Forelimb muscle (tissue), 1 donor: ENCODE results near the gene OR2AE1. TPM values are rescaled to one million over a fixed set of nuclear protein-coding genes. Genes with fewer than 3 reads are reported as not detected.

Experiments
- polyA plus RNA-seq: library from polyadenylated mRNA; unstranded; fragments of 120-200 nt; gene quantifications from one replicate; pipeline ENCODE4 v1.2.1, GENCODE V29; 2013; ENCODE audit not compliant: insufficient read length

Gene OR2AE1
- polyA plus RNA-seq, 1 donor = not detected

Other genes starting within 250 kb of the OR2AE1 start
- gene CYP3A5, start 197.0 kb downstream of the OR2AE1 start, polyA plus RNA-seq = 0.71 TPM
- gene CYP3A7, start 141.8 kb downstream of the OR2AE1 start, polyA plus RNA-seq = 0.24 TPM
- gene CYP3A4, start 92.8 kb downstream of the OR2AE1 start, polyA plus RNA-seq = 0.22 TPM
- not detected for gene CYP3A43, start 49.0 kb downstream of the OR2AE1 start, polyA plus RNA-seq
- gene TRIM4, start 42.5 kb upstream of the OR2AE1 start, polyA plus RNA-seq = 14.3 TPM
- gene GJC3, start 52.6 kb upstream of the OR2AE1 start, polyA plus RNA-seq = 0.32 TPM
- 13.2 TPM for gene AZGP1, start 99.0 kb upstream of the OR2AE1 start, polyA plus RNA-seq
- 37.6 TPM for gene ZKSCAN1, start 138.6 kb upstream of the OR2AE1 start, polyA plus RNA-seq
- 11.5 TPM for gene ZSCAN21, start 172.7 kb upstream of the OR2AE1 start, polyA plus RNA-seq
- 27.2 TPM for gene ZNF3, start 204.7 kb upstream of the OR2AE1 start, polyA plus RNA-seq
- 78.2 TPM for gene COPS6, start 211.9 kb upstream of the OR2AE1 start, polyA plus RNA-seq
- 62.4 TPM for gene MCM7, start 224.4 kb upstream of the OR2AE1 start, polyA plus RNA-seq
- gene AP4M1, start 224.6 kb upstream of the OR2AE1 start, polyA plus RNA-seq = 22.0 TPM
- gene TAF6, start 242.3 kb upstream of the OR2AE1 start, polyA plus RNA-seq = 35.3 TPM
- 33.8 TPM for gene CNPY4, start 242.6 kb upstream of the OR2AE1 start, polyA plus RNA-seq
- 1.5 TPM for gene MBLAC1, start 249.9 kb upstream of the OR2AE1 start, polyA plus RNA-seq